Small intestine (tissue), 7 donors: Measurements from ENCODE around the gene CA6. TPM values are rescaled to one million over a fixed set of nuclear protein-coding genes. Genes with fewer than 3 reads are reported as not detected.
"Not testable (repeated sequence)": the region's sequence is repeated elsewhere in the genome, so short reads cannot be mapped to it uniquely, and the experiment has no call there.

Experiments used
- DNase-seq, 2 donors: peaks; one replicate each; pipeline versions ENCODE4 v3.0.0 to v3.0.0-alpha.2; 2013
- FAIRE-seq: peaks from 2 replicates; lab custom pipeline; 2012; peaks lifted over from hg19 to GRCh38; lab: Jason Lieb, UNC
- H3K27ac ChIP-seq, 3 donors: one replicate each; pipeline ENCODE4 v1.5.1; 2013; ENCODE audit warnings: low read length in 2 of 3, mild to moderate bottlenecking in 2 of 3, control low read depth in 1 of 3, inconsistent platforms in 1 of 3, low read depth in 1 of 3, moderate library complexity in 1 of 3
- H3K27me3 ChIP-seq, 3 donors: one replicate each; pipeline ENCODE4 v1.6.1; 2013; ENCODE audit warnings: low read length in 3 of 3, inconsistent platforms in 1 of 3; ENCODE audit not compliant: control insufficient read depth in 3 of 3, insufficient read depth in 3 of 3
- H3K36me3 ChIP-seq, 3 donors: one replicate each; pipeline ENCODE4 v1.6.1; 2013; ENCODE audit warnings: low read length in 3 of 3, inconsistent platforms in 1 of 3, low read depth in 1 of 3, mild to moderate bottlenecking in 1 of 3, moderate library complexity in 1 of 3; ENCODE audit not compliant: control insufficient read depth in 3 of 3, insufficient read depth in 2 of 3
- H3K4me1 ChIP-seq, 3 donors: one replicate each; pipeline ENCODE4 v1.6.1; 2013; ENCODE audit warnings: low read length in 2 of 3, inconsistent platforms in 1 of 3, low read depth in 1 of 3, mild to moderate bottlenecking in 1 of 3, moderate library complexity in 1 of 3; ENCODE audit not compliant: control insufficient read depth in 3 of 3, insufficient read depth in 2 of 3
- H3K4me3 ChIP-seq, 3 donors: one replicate each; pipeline ENCODE4 v1.5.1; 2013; ENCODE audit warnings: low read length in 3 of 3, control low read depth in 1 of 3, inconsistent platforms in 1 of 3, low read depth in 1 of 3, mild to moderate bottlenecking in 1 of 3, moderate library complexity in 1 of 3
- H3K9me3 ChIP-seq, 2 donors: one replicate each; pipeline ENCODE4 v1.6.1; 2013; ENCODE audit warnings: low read depth in 1 of 2, low read length in 1 of 2; ENCODE audit not compliant: control insufficient read depth in 2 of 2, insufficient read depth in 1 of 2
- WGBS, 3 donors: extraction: QIAGEN DNeasy Blood & Tissue Kit; methylation state at CpG; one replicate each; pipeline ENCODE4 v1.1.7; 2013; 5-methylcytosine and 5-hydroxymethylcytosine counted together
- polyA plus RNA-seq, 4 donors: library from polyadenylated mRNA; stranded (reverse) in 3 of 4; unstranded in 1 of 4; fragments of 200-250 nt in 3 of 4; fragments of 120-200 nt in 1 of 4; gene quantifications; one replicate each; pipeline versions ENCODE4 v1.2.1 to v1.2.3, GENCODE V29; 2013
- donor health status: healthy with polysubstance abuse.
- donor health status: control.
- donor health status: control.
- donor health status: Bipolar disorder and iron deficiency.
- donor health status: healthy.

CA6 gene
- polyA plus RNA-seq, 4 donors = not detected

- no peaks in the 10 kb centered on the region for H3K4me1 ChIP-seq
- FAIRE-seq (no peak), DNase-seq (no peak)
- H3K27ac ChIP-seq = no peak overlapping the region
- WGBS, 3 donors = 59 to 78% (median 71%) methylated on average over 3 of the region's 3 CpGs
- H3K4me3 ChIP-seq = no peak overlapping the region
- H3K27me3 ChIP-seq = no peaks in the 10 kb centered on the region
- H3K36me3 ChIP-seq = no peaks in the 10 kb centered on the region
- H3K9me3 ChIP-seq = peaks cover 0 to 12% of the 10 kb centered on the region in 2 donors
These were observed 30.2 kb upstream of the CA6 start for GRCh38 chr1:8915446-8915845.

GRCh38 chr1:8917536-8917935 lies 28.1 kb upstream of the CA6 start:
- not testable (repeated sequence) for H3K27me3 ChIP-seq, FAIRE-seq, H3K27ac ChIP-seq, H3K9me3 ChIP-seq, H3K4me3 ChIP-seq, DNase-seq, H3K36me3 ChIP-seq, H3K4me1 ChIP-seq
- 67 to 74% (median 74%) methylated on average over 10 of the region's 10 CpGs for WGBS, 3 donors

GRCh38 chr1:8922962-8923361 lies 22.7 kb upstream of the CA6 start:
- no peaks in the 10 kb centered on the region for H3K9me3 ChIP-seq
- 86 to 92% (median 87%) methylated on average over 9 of the region's 9 CpGs for WGBS, 3 donors
- no peaks in the 10 kb centered on the region for H3K4me1 ChIP-seq
- DNase-seq = no peak
- H3K27ac ChIP-seq = no peak overlapping the region
- no peak for FAIRE-seq
- no peak overlapping the region for H3K4me3 ChIP-seq
- peaks cover 0 to 28% (median 2%) of the 10 kb centered on the region in 3 donors for H3K27me3 ChIP-seq
- no peaks in the 10 kb centered on the region for H3K36me3 ChIP-seq

- FAIRE-seq = no peak
- WGBS, 3 donors = 51 to 63% (median 60%) methylated on average over 2 of the region's 2 CpGs
These were observed 20.3 kb upstream of the CA6 start for GRCh38 chr1:8925406-8925805.

GRCh38 chr1:8925960-8926359 lies 19.7 kb upstream of the CA6 start:
- Histone ChIP-seq H3K4me3 (no peak overlapping the region), H3K36me3 (no peaks in the 10 kb centered on the region), H3K4me1 (no peaks in the 10 kb centered on the region), H3K27me3 (peaks cover 0 to 28% (median 2%) of the 10 kb centered on the region in 3 donors), H3K9me3 (no peaks in the 10 kb centered on the region), H3K27ac (no peak overlapping the region)
- DNase-seq = no peak
- 79 to 88% (median 84%) methylated on average over 9 of the region's 9 CpGs for WGBS, 3 donors
- no peak for FAIRE-seq

More at GRCh38 chr1:8925406-8925805, 20.3 kb upstream of the CA6 start:
- peaks cover 0 to 28% (median 2%) of the 10 kb centered on the region in 3 donors for H3K27me3 ChIP-seq
- H3K27ac ChIP-seq = no peak overlapping the region
- H3K4me1 ChIP-seq = no peaks in the 10 kb centered on the region
- DNase-seq = no peak
- no peaks in the 10 kb centered on the region for H3K9me3 ChIP-seq
- H3K36me3 ChIP-seq = no peaks in the 10 kb centered on the region
- no peak overlapping the region for H3K4me3 ChIP-seq

GRCh38 chr1:8926707-8927694 lies 18.7 kb upstream of the CA6 start:
- no peaks in the 10 kb centered on the region for H3K9me3 ChIP-seq
- H3K27me3 ChIP-seq = peaks cover 0 to 25% (median 2%) of the 10 kb centered on the region in 3 donors
- no peaks in the 10 kb centered on the region for H3K36me3 ChIP-seq
- DNase-seq = no peak
- H3K4me1 ChIP-seq = no peaks in the 10 kb centered on the region
- WGBS, 3 donors = 87 to 93% (median 90%) methylated on average over 12 of the region's 12 CpGs
- no peak overlapping the region for H3K4me3 ChIP-seq
- H3K27ac ChIP-seq = no peak overlapping the region
- no peak for FAIRE-seq

- no peaks in the 10 kb centered on the region for H3K9me3 ChIP-seq
- WGBS, 3 donors = 76 to 89% (median 78%) methylated on average over 4 of the region's 4 CpGs
- no peak overlapping the region for H3K4me3 ChIP-seq
- H3K36me3 ChIP-seq = no peaks in the 10 kb centered on the region
- H3K4me1 ChIP-seq = no peaks in the 10 kb centered on the region
- peaks cover 0 to 18% (median 2%) of the 10 kb centered on the region in 3 donors for H3K27me3 ChIP-seq
- FAIRE-seq (no peak), DNase-seq (no peak)
- no peak overlapping the region for H3K27ac ChIP-seq
These were observed 15.6 kb upstream of the CA6 start for GRCh38 chr1:8930116-8930515.

GRCh38 chr1:8937051-8937450 lies 8.6 kb upstream of the CA6 start:
- FAIRE-seq, H3K27me3 ChIP-seq, H3K36me3 ChIP-seq, H3K4me3 ChIP-seq, H3K9me3 ChIP-seq, H3K4me1 ChIP-seq, DNase-seq, H3K27ac ChIP-seq: not testable (repeated sequence)
- WGBS, 3 donors = 81 to 85% (median 82%) methylated on average over 7 of the region's 7 CpGs
